ENCODE results near the gene LYVE1. TPM values are rescaled to one million over a fixed set of nuclear protein-coding genes. Genes with fewer than 3 reads are reported as not detected.
A peak's percentile ranks its signal among the peaks of the same experiment; 100 is the strongest.

LYVE1 gene
- total RNA-seq, 4 donors from 2014 or later, result 12.1 to 30.2 (median 19.2) TPM

GRCh38 chr11:10541561-10541930 lies 26.9 kb downstream of the LYVE1 start:
- TF ChIP-seq, protein P1, sequence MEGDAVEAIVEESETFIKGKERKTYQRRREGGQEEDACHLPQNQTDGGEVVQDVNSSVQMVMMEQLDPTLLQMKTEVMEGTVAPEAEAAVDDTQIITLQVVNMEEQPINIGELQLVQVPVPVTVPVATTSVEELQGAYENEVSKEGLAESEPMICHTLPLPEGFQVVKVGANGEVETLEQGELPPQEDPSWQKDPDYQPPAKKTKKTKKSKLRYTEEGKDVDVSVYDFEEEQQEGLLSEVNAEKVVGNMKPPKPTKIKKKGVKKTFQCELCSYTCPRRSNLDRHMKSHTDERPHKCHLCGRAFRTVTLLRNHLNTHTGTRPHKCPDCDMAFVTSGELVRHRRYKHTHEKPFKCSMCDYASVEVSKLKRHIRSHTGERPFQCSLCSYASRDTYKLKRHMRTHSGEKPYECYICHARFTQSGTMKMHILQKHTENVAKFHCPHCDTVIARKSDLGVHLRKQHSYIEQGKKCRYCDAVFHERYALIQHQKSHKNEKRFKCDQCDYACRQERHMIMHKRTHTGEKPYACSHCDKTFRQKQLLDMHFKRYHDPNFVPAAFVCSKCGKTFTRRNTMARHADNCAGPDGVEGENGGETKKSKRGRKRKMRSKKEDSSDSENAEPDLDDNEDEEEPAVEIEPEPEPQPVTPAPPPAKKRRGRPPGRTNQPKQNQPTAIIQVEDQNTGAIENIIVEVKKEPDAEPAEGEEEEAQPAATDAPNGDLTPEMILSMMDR (IDR thresholded peaks at IDR 0.05 in 4 of 5, conservative IDR thresholded peaks at IDR 0.05 in 1 of 5), result no peak
- no peak for TF ChIP-seq POLR2A (IDR thresholded peaks at IDR 0.05)
- Histone ChIP-seq H3K36me3 (no peaks in the 10 kb centered on the region), H3K27me3 (no peaks in the 10 kb centered on the region), H3K4me3 (peak overlapping the region; percentile 89 to 93 (median 92)), H3K27ac (peak overlapping the region; percentile 91 to 97 (median 94)), H3K4me1 (peaks cover 8 to 13% of the 10 kb centered on the region in 2 donors), H3K9me3 (no peaks in the 10 kb centered on the region)
- intact Hi-C loops (cut with DNase I; ENCODE audit: low total_unique reads), result loop anchor here (2.0 to 10.0 kb wide), 4 partner anchors 87 to 193 kb away; partner anchors contain the start of gene AMPD3
- ATAC-seq (no peak), DNase-seq (no peak)
- in situ Hi-C loops (cut with MboI; ENCODE audit: low sequenced_read_pairs in 4 of 4), result loop anchor here in 3 of 4 donors (10.0 to 25.0 kb wide), 3 partner anchors 121 to 196 kb away; no protein-coding TSS in a partner anchor

- peaks cover 8 to 13% of the 10 kb centered on the region in 2 donors for H3K4me1 ChIP-seq
- H3K9me3 ChIP-seq, result no peaks in the 10 kb centered on the region
- peak; percentile 80 to 93 for TF ChIP-seq POLR2A (IDR thresholded peaks at IDR 0.05)
- TF ChIP-seq, protein P1 (IDR thresholded peaks at IDR 0.05 in 4 of 5, conservative IDR thresholded peaks at IDR 0.05 in 1 of 5), result peak; percentile 82 to 88 (median 83)
- intact Hi-C loops (cut with DNase I; ENCODE audit: low total_unique reads) (loop anchor here (2.0 to 10.0 kb wide), 4 partner anchors 86 to 194 kb away; partner anchors contain the start of gene AMPD3), in situ Hi-C loops (cut with MboI; ENCODE audit: low sequenced_read_pairs in 4 of 4) (loop anchor here in 3 of 4 donors (10.0 to 25.0 kb wide), 3 partner anchors 121 to 196 kb away; no protein-coding TSS in a partner anchor)
- no peaks in the 10 kb centered on the region for H3K27me3 ChIP-seq
- H3K36me3 ChIP-seq, result no peaks in the 10 kb centered on the region
- peak within 1 kb of the TSS; percentile 89 to 93 (median 92) for H3K4me3 ChIP-seq
- H3K27ac ChIP-seq, result peak within 1 kb of the TSS; percentile 91 to 97 (median 94)
- ATAC-seq (peak; percentile 90 to 93), DNase-seq (peak; percentile 91 to 93)
Measured at GRCh38 chr11:10540915-10541560, 27.4 kb downstream of the LYVE1 start, which contains the start of gene RNF141. Gene RNF141 (minus strand): TSS chr11:10541187. CDS start chr11:10534158, 7,029 bp downstream.

- DNase-seq, result peak; percentile 33 to 51
- no peaks in the 10 kb centered on the region for H3K9me3 ChIP-seq
- H3K27ac ChIP-seq, result peak overlapping the region; percentile 91 to 97 (median 94)
- H3K27me3 ChIP-seq, result no peaks in the 10 kb centered on the region
- intact Hi-C loops (cut with DNase I; ENCODE audit: low total_unique reads), result loop anchor here (2.0 to 10.0 kb wide), 4 partner anchors 86 to 194 kb away; partner anchors contain the start of gene AMPD3
- H3K36me3 ChIP-seq, result no peaks in the 10 kb centered on the region
- TF ChIP-seq, protein P1 (IDR thresholded peaks at IDR 0.05 in 4 of 5, conservative IDR thresholded peaks at IDR 0.05 in 1 of 5), result no peak
- TF ChIP-seq POLR2A (IDR thresholded peaks at IDR 0.05), result no peak
- H3K4me3 ChIP-seq, result peak overlapping the region; percentile 89 to 93 (median 92)
- H3K4me1 ChIP-seq, result peaks cover 8 to 13% of the 10 kb centered on the region in 2 donors
- peak; percentile 70 for ATAC-seq
- in situ Hi-C loops (cut with MboI; ENCODE audit: low sequenced_read_pairs in 4 of 4), result loop anchor here in 3 of 4 donors (10.0 to 25.0 kb wide), 3 partner anchors 122 to 197 kb away; no protein-coding TSS in a partner anchor
Measured at GRCh38 chr11:10540546-10540914, 27.9 kb downstream of the LYVE1 start.

GRCh38 chr11:10539339-10539738 lies 29.1 kb downstream of the LYVE1 start:
- in situ Hi-C loops (cut with MboI; ENCODE audit: low sequenced_read_pairs in 4 of 4), result loop anchor here in 2 of 4 donors (25.0 kb wide), 2 partner anchors 123 to 198 kb away; no protein-coding TSS in a partner anchor
- intact Hi-C loops (cut with DNase I; ENCODE audit: low total_unique reads), result loop anchor here (5.0 kb wide), 1 partner anchor 47 kb away; no protein-coding TSS in a partner anchor
- H3K9me3 ChIP-seq, result no peaks in the 10 kb centered on the region
- H3K36me3 ChIP-seq, result no peaks in the 10 kb centered on the region
- peak overlapping the region in 3 of 4 donors; percentile 94 to 97 (median 95) for H3K27ac ChIP-seq
- H3K4me1 ChIP-seq, result peaks cover 8 to 13% of the 10 kb centered on the region in 2 donors
- TF ChIP-seq, protein P1 (IDR thresholded peaks at IDR 0.05 in 4 of 5, conservative IDR thresholded peaks at IDR 0.05 in 1 of 5), result no peak
- no peak for TF ChIP-seq POLR2A (IDR thresholded peaks at IDR 0.05)
- no peak overlapping the region for H3K4me3 ChIP-seq
- no peaks in the 10 kb centered on the region for H3K27me3 ChIP-seq
- DNase-seq, result no peak
- ATAC-seq, result no peak
